ENCODE data around the gene ARHGAP18. TPM values are rescaled to one million over a fixed set of nuclear protein-coding genes. Genes with fewer than 3 reads are reported as not detected.
A peak's percentile ranks its signal among the peaks of the same experiment; 100 is the strongest.

Gene ARHGAP18
- total and polyA plus RNA-seq, 2 of the 13 experiments (the other 11 are each of a cell fraction or from before 2014, with no cell fraction given), result 58.2 to 115 TPM

DNA sequence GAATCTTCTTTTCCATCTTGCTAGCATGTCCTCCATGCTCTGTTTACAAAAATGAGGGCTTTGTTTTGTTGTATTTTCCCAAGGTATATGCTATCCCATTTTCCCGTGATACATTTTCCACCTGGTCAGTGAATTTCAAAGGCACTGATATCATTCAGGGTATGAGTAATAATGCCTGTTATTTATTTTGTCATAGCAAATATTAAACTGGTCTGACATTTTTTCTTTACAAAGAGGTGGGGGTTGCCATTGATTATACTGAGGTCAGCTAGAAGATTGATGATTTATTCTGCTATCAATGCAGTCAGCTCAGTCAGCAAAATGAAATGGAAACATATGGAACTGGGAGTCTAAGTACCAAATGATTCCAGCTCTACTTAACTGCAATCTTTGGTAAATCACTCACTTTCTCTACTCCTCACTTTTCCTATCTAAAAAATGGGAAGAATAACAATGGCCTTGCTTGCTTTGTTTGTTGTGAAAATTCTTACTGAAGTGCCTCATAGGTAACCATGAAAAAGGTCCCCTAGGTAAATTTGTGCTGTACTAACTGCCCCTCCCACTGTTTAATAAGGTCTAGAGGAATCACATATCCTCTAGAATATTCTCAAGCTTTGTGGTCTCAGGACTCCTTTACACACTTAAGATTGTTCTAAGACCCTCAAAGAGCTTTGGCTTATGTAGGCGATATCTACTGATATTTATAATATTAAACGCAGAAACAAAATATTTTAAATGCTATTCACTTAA, 64.0 kb downstream of the ARHGAP18 start (continued):
- TF ChIP-seq, protein P1, sequence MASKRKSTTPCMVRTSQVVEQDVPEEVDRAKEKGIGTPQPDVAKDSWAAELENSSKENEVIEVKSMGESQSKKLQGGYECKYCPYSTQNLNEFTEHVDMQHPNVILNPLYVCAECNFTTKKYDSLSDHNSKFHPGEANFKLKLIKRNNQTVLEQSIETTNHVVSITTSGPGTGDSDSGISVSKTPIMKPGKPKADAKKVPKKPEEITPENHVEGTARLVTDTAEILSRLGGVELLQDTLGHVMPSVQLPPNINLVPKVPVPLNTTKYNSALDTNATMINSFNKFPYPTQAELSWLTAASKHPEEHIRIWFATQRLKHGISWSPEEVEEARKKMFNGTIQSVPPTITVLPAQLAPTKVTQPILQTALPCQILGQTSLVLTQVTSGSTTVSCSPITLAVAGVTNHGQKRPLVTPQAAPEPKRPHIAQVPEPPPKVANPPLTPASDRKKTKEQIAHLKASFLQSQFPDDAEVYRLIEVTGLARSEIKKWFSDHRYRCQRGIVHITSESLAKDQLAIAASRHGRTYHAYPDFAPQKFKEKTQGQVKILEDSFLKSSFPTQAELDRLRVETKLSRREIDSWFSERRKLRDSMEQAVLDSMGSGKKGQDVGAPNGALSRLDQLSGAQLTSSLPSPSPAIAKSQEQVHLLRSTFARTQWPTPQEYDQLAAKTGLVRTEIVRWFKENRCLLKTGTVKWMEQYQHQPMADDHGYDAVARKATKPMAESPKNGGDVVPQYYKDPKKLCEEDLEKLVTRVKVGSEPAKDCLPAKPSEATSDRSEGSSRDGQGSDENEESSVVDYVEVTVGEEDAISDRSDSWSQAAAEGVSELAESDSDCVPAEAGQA (IDR thresholded peaks at IDR 0.05; ENCODE audit: low read depth), result no peak
- TF ChIP-seq, protein P1 (CRISPR knock-in tag; IDR thresholded peaks at IDR 0.05; ENCODE audit: borderline replicate concordance), result no peak
- TF ChIP-seq FOXK1 (CRISPR knock-in tag; IDR thresholded peaks at IDR 0.05; ENCODE audit: borderline replicate concordance, low read depth) (no peak), SIX4 (CRISPR knock-in tag; IDR thresholded peaks at IDR 0.05) (0 out of 2 replicates have a peak, but pooled peaks have one; percentile 1), ZNF207 (IDR thresholded peaks at IDR 0.05; ENCODE audit: borderline replicate concordance) (no peak), KAT7 (CRISPR knock-in tag; IDR thresholded peaks at IDR 0.05; ENCODE audit: borderline replicate concordance) (no peak), ZNF567 (CRISPR knock-in tag; IDR thresholded peaks at IDR 0.05; ENCODE audit: borderline replicate concordance) (no peak), ZSCAN9 (CRISPR knock-in tag; IDR thresholded peaks at IDR 0.05; ENCODE audit: borderline replicate concordance) (0 out of 2 replicates have a peak, but pooled peaks have one; percentile 8), ZNF33A (CRISPR knock-in tag; IDR thresholded peaks at IDR 0.05; ENCODE audit: borderline replicate concordance) (no peak)
- TF ChIP-seq, protein P2, sequence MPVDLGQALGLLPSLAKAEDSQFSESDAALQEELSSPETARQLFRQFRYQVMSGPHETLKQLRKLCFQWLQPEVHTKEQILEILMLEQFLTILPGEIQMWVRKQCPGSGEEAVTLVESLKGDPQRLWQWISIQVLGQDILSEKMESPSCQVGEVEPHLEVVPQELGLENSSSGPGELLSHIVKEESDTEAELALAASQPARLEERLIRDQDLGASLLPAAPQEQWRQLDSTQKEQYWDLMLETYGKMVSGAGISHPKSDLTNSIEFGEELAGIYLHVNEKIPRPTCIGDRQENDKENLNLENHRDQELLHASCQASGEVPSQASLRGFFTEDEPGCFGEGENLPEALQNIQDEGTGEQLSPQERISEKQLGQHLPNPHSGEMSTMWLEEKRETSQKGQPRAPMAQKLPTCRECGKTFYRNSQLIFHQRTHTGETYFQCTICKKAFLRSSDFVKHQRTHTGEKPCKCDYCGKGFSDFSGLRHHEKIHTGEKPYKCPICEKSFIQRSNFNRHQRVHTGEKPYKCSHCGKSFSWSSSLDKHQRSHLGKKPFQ (CRISPR knock-in tag; IDR thresholded peaks at IDR 0.05; ENCODE audit: insufficient replicate concordance), result no peak
- TF ChIP-seq, protein P3, sequence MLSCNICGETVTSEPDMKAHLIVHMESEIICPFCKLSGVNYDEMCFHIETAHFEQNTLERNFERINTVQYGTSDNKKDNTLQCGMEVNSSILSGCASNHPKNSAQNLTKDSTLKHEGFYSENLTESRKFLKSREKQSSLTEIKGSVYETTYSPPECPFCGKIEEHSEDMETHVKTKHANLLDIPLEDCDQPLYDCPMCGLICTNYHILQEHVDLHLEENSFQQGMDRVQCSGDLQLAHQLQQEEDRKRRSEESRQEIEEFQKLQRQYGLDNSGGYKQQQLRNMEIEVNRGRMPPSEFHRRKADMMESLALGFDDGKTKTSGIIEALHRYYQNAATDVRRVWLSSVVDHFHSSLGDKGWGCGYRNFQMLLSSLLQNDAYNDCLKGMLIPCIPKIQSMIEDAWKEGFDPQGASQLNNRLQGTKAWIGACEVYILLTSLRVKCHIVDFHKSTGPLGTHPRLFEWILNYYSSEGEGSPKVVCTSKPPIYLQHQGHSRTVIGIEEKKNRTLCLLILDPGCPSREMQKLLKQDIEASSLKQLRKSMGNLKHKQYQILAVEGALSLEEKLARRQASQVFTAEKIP (CRISPR knock-in tag; IDR thresholded peaks at IDR 0.05; ENCODE audit: borderline replicate concordance), result no peak
- TF ChIP-seq, protein P4, sequence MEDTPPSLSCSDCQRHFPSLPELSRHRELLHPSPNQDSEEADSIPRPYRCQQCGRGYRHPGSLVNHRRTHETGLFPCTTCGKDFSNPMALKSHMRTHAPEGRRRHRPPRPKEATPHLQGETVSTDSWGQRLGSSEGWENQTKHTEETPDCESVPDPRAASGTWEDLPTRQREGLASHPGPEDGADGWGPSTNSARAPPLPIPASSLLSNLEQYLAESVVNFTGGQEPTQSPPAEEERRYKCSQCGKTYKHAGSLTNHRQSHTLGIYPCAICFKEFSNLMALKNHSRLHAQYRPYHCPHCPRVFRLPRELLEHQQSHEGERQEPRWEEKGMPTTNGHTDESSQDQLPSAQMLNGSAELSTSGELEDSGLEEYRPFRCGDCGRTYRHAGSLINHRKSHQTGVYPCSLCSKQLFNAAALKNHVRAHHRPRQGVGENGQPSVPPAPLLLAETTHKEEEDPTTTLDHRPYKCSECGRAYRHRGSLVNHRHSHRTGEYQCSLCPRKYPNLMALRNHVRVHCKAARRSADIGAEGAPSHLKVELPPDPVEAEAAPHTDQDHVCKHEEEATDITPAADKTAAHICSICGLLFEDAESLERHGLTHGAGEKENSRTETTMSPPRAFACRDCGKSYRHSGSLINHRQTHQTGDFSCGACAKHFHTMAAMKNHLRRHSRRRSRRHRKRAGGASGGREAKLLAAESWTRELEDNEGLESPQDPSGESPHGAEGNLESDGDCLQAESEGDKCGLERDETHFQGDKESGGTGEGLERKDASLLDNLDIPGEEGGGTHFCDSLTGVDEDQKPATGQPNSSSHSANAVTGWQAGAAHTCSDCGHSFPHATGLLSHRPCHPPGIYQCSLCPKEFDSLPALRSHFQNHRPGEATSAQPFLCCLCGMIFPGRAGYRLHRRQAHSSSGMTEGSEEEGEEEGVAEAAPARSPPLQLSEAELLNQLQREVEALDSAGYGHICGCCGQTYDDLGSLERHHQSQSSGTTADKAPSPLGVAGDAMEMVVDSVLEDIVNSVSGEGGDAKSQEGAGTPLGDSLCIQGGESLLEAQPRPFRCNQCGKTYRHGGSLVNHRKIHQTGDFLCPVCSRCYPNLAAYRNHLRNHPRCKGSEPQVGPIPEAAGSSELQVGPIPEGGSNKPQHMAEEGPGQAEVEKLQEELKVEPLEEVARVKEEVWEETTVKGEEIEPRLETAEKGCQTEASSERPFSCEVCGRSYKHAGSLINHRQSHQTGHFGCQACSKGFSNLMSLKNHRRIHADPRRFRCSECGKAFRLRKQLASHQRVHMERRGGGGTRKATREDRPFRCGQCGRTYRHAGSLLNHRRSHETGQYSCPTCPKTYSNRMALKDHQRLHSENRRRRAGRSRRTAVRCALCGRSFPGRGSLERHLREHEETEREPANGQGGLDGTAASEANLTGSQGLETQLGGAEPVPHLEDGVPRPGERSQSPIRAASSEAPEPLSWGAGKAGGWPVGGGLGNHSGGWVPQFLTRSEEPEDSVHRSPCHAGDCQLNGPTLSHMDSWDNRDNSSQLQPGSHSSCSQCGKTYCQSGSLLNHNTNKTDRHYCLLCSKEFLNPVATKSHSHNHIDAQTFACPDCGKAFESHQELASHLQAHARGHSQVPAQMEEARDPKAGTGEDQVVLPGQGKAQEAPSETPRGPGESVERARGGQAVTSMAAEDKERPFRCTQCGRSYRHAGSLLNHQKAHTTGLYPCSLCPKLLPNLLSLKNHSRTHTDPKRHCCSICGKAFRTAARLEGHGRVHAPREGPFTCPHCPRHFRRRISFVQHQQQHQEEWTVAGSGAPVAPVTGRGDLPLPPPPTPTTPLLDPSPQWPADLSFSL (CRISPR knock-in tag; IDR thresholded peaks at IDR 0.05), result no peak
